ENCODE results near the gene NLGN2. TPM values are rescaled to one million over a fixed set of nuclear protein-coding genes. Genes with fewer than 3 reads are reported as not detected.

NLGN2 gene
- total RNA-seq, 2 experiments from 2014 or later: 8.0 to 8.7 TPM

DNA sequence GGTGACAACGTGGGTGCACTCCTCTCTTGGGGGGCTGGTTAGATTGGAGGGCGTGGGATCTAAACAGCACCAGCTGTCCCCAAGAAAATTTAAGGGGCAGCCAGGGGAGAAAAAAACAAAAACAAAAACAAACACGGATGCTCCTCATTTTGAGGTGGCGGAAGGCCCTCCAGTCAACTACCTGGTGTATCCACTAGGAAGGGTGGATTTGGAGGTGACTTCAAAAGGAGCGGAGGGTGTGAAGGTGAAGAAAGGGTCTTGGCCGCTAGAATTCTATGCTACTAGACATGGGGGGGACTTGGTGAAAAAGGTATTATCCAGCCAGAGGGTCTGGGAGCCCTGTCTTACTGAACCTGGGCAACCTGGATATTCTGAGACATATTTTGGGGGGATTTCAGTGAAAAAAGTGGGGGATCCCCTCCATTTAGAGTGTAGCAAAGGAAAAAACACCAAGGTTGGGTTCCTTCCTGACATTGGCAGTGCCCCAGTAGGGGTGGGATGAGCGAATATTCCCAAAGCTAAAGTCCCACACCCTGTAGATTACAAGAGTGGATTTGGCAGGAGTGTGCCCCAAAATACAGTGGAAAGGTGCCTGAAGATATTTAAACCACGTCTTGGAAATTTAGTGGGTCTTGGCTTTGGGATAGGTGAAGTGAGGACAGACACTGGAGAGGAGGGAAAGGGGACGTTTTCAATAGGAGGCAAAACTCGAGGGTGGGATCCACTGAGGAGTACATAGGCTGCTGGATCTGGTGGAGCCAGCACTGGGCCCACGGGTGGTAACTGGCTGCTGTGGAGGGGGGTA is 31.2 kb downstream of the NLGN2 start:
- Mint-ChIP-seq H3K27me3 (peaks cover 6% of the 10 kb centered on the region), H3K36me3 (peaks cover 16% of the 10 kb centered on the region), H3K4me1 (peaks cover 24% of the 10 kb centered on the region), H3K27ac (peak overlapping the region; percentile 53), H3K9me3 (no peaks in the 10 kb centered on the region), H3K4me3 (peak overlapping the region; percentile 96)
- DNase-seq: no peak
- no peak for ATAC-seq (ENCODE audit: low read depth)
- POLR2A ChIA-PET: interaction anchor here (0.8 to 7.9 kb wide), 16 partner anchors 8 to 150 kb away, joined by 3 to 66 read pairs (median 5); partner anchors contain the start of genes ACAP1, CD68, POLR2A and SLC35G6

- POLR2A ChIA-PET: interaction anchor here (0.7 to 7.9 kb wide), 12 partner anchors 13 to 150 kb away, joined by 3 to 60 read pairs (median 6); partner anchors contain the start of genes ACAP1, PLSCR3, POLR2A and TNFSF13
- H3K27ac Mint-ChIP-seq: peak within 1 kb of the TSS; percentile 86
- no peak for ATAC-seq (ENCODE audit: low read depth)
- peak; percentile 59 for DNase-seq
- peaks cover 6% of the 10 kb centered on the region for H3K27me3 Mint-ChIP-seq
- H3K36me3 Mint-ChIP-seq: peaks cover 18% of the 10 kb centered on the region
- H3K9me3 Mint-ChIP-seq: no peaks in the 10 kb centered on the region
- peak within 1 kb of the TSS; percentile 96 for H3K4me3 Mint-ChIP-seq
- peaks cover 24% of the 10 kb centered on the region for H3K4me1 Mint-ChIP-seq
Measured at GRCh38 chr17:7439462-7440112, 31.9 kb downstream of the NLGN2 start, which contains the start of gene FGF11. TSS of gene FGF11 (plus strand) at chr17:7439512. CDS start at chr17:7439621, 109 bp downstream.

DNA sequence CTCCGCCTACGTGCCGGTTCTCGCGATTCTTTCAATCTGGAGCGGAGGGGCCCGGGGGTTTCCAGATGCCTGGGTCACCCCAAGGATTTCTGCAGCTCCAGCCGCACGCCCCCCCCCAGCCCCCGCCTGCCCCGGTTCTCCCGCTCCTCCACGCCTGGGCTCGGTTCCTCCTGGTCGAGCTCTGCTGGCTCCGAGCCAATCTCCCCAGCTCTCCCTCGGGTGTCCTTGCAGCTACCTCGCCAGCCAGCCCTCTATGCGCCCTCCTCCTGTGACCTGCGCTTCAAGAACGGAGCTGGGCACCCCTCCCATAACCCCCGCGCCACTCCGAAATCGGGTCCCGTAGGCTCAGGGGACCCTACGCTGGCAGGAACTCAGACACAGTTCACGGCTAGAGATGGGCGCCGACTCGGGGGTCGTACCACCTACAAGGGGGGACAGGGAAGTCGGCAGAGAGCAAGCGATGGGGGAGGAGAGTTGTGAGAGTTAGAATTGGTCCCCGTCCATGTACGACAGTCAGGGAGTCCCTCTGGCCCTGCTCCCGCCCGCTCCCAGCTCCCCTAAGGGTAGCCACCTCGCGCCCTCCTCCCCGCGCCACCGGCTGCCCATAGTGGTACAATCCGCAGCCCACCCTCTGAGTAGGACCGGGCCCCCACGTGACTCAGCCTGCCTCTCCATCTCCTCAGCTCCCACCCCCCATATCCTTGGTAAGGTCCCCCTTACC is 32.6 kb downstream of the NLGN2 start:
- DNase-seq: peak; percentile 69
- Mint-ChIP-seq H3K27me3 (peaks cover 9% of the 10 kb centered on the region), H3K36me3 (peaks cover 18% of the 10 kb centered on the region)

GRCh38 chr17:7440834-7441195 is 33.2 kb downstream of the NLGN2 start:
- ATAC-seq (ENCODE audit: low read depth) (no peak), DNase-seq (no peak)
- Mint-ChIP-seq H3K9me3 (no peaks in the 10 kb centered on the region), H3K27ac (no peak overlapping the region), H3K27me3 (peaks cover 15% of the 10 kb centered on the region), H3K4me1 (peaks cover 32% of the 10 kb centered on the region), H3K4me3 (peak overlapping the region; percentile 96), H3K36me3 (peaks cover 18% of the 10 kb centered on the region)
- POLR2A ChIA-PET: interaction anchor here (0.7 to 7.9 kb wide), 11 partner anchors 12 to 247 kb away, joined by 3 to 60 read pairs (median 7); partner anchors contain the start of genes KCTD11, PLSCR3, POLR2A and TP53

More for the DNA sequence above, 32.6 kb downstream of the NLGN2 start:
- peak overlapping the region; percentile 96 for H3K4me3 Mint-ChIP-seq
- H3K27ac Mint-ChIP-seq: peak overlapping the region; percentile 86
- no peak for ATAC-seq (ENCODE audit: low read depth)
- peaks cover 27% of the 10 kb centered on the region for H3K4me1 Mint-ChIP-seq
- POLR2A ChIA-PET: interaction anchor here (0.7 to 7.9 kb wide), 14 partner anchors 12 to 247 kb away, joined by 3 to 60 read pairs (median 4); partner anchors contain the start of genes ACAP1, PLSCR3, POLR2A and TNFSF13
- H3K9me3 Mint-ChIP-seq: no peaks in the 10 kb centered on the region

DNA sequence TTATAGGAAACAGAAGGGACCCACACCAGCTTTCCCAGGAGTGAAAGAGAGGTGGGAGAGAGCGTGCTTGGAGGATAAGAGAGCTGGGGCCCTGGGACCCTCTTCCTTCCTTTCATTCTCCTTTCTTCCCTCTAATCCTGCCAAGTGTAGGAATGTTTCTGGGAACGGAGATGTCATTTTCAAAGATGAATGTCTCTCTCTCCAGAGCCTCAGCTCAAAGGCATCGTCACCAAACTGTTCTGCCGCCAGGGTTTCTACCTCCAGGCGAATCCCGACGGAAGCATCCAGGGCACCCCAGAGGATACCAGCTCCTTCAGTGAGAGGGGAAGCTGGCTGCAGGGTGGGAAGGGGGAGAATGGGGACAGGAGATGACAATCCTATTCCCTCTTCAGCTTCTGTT is 33.6 kb downstream of the NLGN2 start:
- Mint-ChIP-seq H3K9me3 (no peaks in the 10 kb centered on the region), H3K27ac (no peak overlapping the region), H3K4me1 (peaks cover 35% of the 10 kb centered on the region), H3K27me3 (peaks cover 17% of the 10 kb centered on the region), H3K36me3 (peaks cover 20% of the 10 kb centered on the region), H3K4me3 (peak overlapping the region; percentile 20)
- ATAC-seq (ENCODE audit: low read depth): no peak
- POLR2A ChIA-PET: interaction anchor here (0.7 to 7.9 kb wide), 9 partner anchors 11 to 246 kb away, joined by 3 to 60 read pairs (median 7); partner anchors contain the start of genes KCTD11, POLR2A and TP53
- DNase-seq: no peak

DNA sequence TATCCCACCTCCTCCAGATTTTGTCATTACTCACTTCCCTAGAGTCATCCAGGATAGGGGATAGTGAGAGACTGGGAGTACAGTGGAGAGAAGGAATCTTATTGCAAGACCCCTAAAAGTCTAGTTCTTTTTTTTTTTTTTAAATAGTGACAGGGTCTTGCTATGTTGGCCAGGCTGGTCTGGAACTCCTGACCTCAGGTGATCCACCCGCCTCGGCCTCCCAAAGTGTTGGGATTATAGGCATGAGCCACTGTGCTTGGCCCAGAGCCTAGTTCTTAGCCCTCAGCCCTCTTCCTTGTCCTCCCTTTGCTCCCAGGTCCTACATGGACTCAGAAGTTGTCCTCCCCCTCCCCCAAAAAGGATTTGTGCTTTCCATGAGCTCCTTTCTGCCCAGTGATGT is 34.5 kb downstream of the NLGN2 start:
- peaks cover 36% of the 10 kb centered on the region for H3K4me1 Mint-ChIP-seq
- H3K27me3 Mint-ChIP-seq: peaks cover 20% of the 10 kb centered on the region

DNA sequence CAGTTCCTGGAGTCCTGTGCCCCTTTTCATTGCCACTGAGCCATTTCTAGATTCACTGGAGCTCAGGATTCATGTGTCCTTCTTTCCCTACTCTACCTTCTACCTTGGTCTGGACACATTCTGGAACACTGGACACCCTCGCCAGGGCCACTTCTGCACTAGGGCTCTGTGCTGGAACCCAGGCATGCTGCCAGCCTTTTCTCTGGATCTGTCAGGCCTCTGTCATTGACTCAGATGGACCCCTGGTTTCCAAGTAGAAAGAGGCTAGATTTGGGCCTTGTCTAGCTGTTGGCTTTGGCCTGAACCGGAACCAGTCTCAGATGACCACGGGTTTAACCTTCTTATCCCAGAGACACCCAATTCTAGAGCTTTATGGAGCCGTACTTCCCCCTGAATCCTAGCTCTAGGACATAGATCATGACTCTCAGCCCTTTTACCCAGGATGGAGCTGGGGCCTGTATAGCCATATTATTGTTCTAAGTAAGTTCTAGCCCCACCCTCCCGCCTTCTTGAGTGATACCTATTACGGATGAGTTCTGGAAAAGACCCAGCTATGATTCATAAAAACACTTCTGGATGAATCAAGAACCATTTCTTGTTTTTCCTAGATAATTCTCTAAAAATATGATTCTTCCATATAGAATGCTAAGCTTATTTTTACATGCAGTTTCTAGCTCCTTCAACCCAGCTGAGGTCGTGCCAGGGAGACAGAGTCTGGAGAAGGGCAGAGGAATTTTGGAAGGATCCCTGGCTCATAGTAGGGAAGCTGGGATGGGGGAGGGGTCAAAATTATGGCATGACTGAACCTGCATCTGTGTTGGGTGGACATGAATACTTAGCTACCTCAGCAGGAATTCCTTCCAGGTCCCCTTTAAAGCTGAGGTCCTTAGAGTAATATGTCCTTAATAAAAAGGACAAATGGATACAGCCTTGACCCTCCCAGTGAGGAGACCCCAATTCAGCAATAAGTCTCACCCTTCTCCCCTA is 36.1 kb downstream of the NLGN2 start:
- ATAC-seq (ENCODE audit: low read depth): no peak
- DNase-seq: no peak
- peaks cover 31% of the 10 kb centered on the region for H3K4me1 Mint-ChIP-seq
- H3K27ac Mint-ChIP-seq: no peak overlapping the region
- H3K9me3 Mint-ChIP-seq: peaks cover 2% of the 10 kb centered on the region
- peaks cover 24% of the 10 kb centered on the region for H3K27me3 Mint-ChIP-seq
- POLR2A ChIA-PET: interaction anchor here (0.6 to 7.9 kb wide), 7 partner anchors 9 to 882 kb away, joined by 3 to 60 read pairs (median 5); partner anchors contain the start of genes POLR2A, TMEM102 and TMEM256
- H3K4me3 Mint-ChIP-seq: no peak overlapping the region
- peaks cover 29% of the 10 kb centered on the region for H3K36me3 Mint-ChIP-seq

More for the DNA sequence above, 34.5 kb downstream of the NLGN2 start:
- no peak for DNase-seq
- no peaks in the 10 kb centered on the region for H3K9me3 Mint-ChIP-seq
- no peak for ATAC-seq (ENCODE audit: low read depth)
- no peak overlapping the region for H3K4me3 Mint-ChIP-seq
- H3K27ac Mint-ChIP-seq: no peak overlapping the region
- POLR2A ChIA-PET: interaction anchor here (2.5 to 7.9 kb wide), 3 partner anchors 14 to 132 kb away, joined by 10 to 60 read pairs (median 14); partner anchors contain the start of gene POLR2A
- H3K36me3 Mint-ChIP-seq: peaks cover 21% of the 10 kb centered on the region

DNA sequence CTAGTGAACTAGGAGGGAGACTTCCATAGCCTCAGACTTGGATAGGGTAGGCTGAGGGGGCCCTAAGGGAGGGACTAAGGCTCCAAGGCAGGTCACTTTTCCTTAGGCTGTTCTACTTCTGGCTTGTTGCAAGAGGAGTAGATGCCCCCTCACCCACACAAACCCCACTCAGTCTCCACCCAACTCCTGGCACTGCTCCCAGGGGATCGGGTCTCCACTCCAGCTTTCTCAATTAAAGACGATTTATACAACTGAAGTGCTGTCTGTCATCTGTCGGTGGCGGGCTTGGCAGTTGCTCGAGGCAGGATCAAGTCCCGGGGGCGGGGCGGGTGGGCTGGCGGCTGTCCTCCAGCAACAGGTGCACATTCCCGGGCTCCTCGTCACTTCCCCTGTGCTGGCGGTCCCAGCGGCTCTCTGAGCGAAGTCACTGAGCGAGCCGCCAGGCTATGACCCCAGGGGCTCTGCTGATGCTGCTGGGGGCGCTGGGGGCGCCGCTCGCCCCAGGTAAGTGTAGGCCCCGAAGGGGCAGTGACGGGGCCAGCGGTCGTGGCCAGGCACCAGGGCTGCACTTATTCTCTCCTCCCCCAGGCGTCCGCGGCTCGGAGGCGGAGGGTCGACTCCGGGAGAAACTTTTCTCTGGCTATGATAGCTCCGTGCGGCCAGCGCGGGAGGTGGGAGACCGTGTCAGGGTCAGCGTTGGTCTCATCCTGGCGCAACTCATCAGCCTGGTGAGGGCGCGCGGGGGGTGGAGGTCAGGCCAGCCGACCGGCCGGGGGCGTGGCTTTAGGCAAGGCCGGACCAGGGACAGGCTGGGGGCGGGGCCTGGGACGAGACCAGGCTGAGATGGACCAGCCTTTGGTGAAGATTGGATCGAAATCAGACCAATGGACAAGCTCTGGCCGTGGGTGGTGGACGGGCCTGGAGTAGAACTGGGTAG is 37.3 kb downstream of the NLGN2 start, which contains the start of gene CHRNB1:
Gene CHRNB1, plus strand, starts transcription at position 380 of the 937 bp plus-strand sequence. Its CDS starts 67 bp downstream, at position 447.
- Mint-ChIP-seq H3K4me3 (peak within 1 kb of the TSS; percentile 80), H3K27me3 (peaks cover 24% of the 10 kb centered on the region)

GRCh38 chr17:7445619-7445968 is 37.9 kb downstream of the NLGN2 start:
- DNase-seq (peak; percentile 56), ATAC-seq (ENCODE audit: low read depth) (peak; percentile 94)
- Mint-ChIP-seq H3K27ac (peak overlapping the region; percentile 10), H3K27me3 (peaks cover 24% of the 10 kb centered on the region), H3K4me3 (peak overlapping the region; percentile 80), H3K36me3 (peaks cover 35% of the 10 kb centered on the region), H3K9me3 (peaks cover 2% of the 10 kb centered on the region), H3K4me1 (peaks cover 24% of the 10 kb centered on the region)
- POLR2A ChIA-PET: interaction anchor here (0.5 to 7.9 kb wide), 7 partner anchors 9 to 109 kb away, joined by 4 to 60 read pairs (median 13); partner anchors contain the start of genes ACAP1, POLR2A, TMEM102 and ZBTB4

More for the DNA sequence above, 37.3 kb downstream of the NLGN2 start, which contains the start of gene CHRNB1:
- peak; percentile 53 for DNase-seq
- Mint-ChIP-seq H3K4me1 (peaks cover 29% of the 10 kb centered on the region), H3K27ac (peak within 1 kb of the TSS; percentile 10), H3K9me3 (peaks cover 2% of the 10 kb centered on the region), H3K36me3 (peaks cover 35% of the 10 kb centered on the region)
- POLR2A ChIA-PET: interaction anchor here (0.6 to 7.9 kb wide), 8 partner anchors 9 to 881 kb away, joined by 3 to 60 read pairs (median 10); partner anchors contain the start of genes ACAP1, POLR2A, TMEM102 and TMEM256
- peak; percentile 10 for ATAC-seq (ENCODE audit: low read depth)

DNA sequence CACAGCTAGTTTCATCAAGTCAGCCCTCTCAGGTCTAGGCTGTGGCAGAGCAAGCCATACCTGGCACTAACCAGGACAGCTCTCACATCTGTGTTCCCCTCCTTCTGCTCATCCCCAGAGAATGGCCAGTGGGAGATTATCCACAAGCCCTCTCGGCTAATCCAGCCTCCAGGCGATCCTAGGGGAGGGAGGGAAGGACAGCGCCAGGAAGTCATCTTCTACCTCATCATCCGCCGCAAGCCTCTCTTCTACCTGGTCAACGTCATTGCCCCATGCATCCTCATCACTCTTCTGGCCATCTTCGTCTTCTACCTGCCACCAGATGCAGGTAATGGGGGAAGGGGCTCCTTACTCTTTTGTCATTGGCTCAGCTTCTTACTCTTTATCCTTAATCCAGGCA is 40.8 kb downstream of the NLGN2 start:
- Mint-ChIP-seq H3K4me3 (no peak overlapping the region), H3K9me3 (peaks cover 2% of the 10 kb centered on the region), H3K36me3 (peaks cover 27% of the 10 kb centered on the region), H3K27ac (no peak overlapping the region), H3K27me3 (peaks cover 19% of the 10 kb centered on the region), H3K4me1 (peaks cover 26% of the 10 kb centered on the region)
- DNase-seq: no peak
- POLR2A ChIA-PET: no interaction called here
- no peak for ATAC-seq (ENCODE audit: low read depth)

All from activated naive CD8-positive, alpha-beta T cell treated with anti-CD3 and anti-CD28 coated beads, Interleukin-2, amount 10 ng/mL, durations not matched to agents 7 days and 5 days (primary cell).